Kidney epithelial cell (primary cell): ENCODE results near the gene SMCO2. TPM values are rescaled to one million over a fixed set of nuclear protein-coding genes. Genes with fewer than 3 reads are reported as not detected.

Experiments used
- DNase-seq: peaks from one replicate; pipeline ENCODE4 v3.0.0-alpha.2; 2010; ENCODE audit warnings: low read depth
- H3K27me3 ChIP-seq: 2 replicates; pipeline ENCODE4 v1.6.0; 2011; ENCODE audit warnings: low read length; ENCODE audit not compliant: control insufficient read depth, insufficient read depth
- H3K36me3 ChIP-seq: 2 replicates; pipeline ENCODE4 v1.5.1; 2011; ENCODE audit warnings: low read length; ENCODE audit not compliant: control insufficient read depth, insufficient read depth
- H3K4me3 ChIP-seq: 2 replicates; pipeline ENCODE4 v1.5.1; 2011; ENCODE audit warnings: low read depth, mild to moderate bottlenecking, control low read depth, low read length
- total RNA-seq: library from RNA; depleted of rRNA; stranded (reverse); fragments of >200 nt; gene quantifications from 2 replicates; pipeline ENCODE4 v1.2.3, GENCODE V29; 2015
- TF ChIP-seq, protein P1 (sequence below): IDR thresholded peaks from 2 replicates; pipeline ENCODE4 v1.5.1; 2011; ENCODE audit warnings: mild to moderate bottlenecking, moderate library complexity, low read length, control low read depth, inconsistent platforms; ENCODE audit not compliant: insufficient read depth, poor library complexity, severe bottlenecking

Gene SMCO2
- total RNA-seq = 0.58 and 1.5 TPM in 2 replicates

DNA sequence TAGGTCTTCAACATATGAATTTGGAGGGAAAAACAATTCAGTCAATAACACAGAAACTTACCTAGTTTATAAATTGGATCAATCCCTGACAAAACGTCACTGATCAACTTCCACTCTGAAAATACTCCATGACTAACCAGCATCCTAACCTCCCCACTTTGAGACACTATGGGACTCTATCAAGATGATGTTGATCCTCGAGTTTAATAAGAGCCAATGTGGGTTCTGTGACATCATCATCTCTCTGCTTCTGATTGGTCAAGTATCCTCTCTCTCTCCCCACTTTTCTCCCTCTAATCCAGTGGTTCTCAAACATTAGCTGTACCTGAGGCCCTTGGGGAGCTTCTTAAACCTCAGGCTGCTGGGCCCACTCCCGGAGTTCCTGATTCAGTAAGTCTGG, at the start of gene SMCO2:
Gene SMCO2, plus strand, starts transcription at position 301 of the 400 bp plus-strand sequence. CDS start 23,896 bp downstream, outside the sequence.
- TF ChIP-seq, protein P1, sequence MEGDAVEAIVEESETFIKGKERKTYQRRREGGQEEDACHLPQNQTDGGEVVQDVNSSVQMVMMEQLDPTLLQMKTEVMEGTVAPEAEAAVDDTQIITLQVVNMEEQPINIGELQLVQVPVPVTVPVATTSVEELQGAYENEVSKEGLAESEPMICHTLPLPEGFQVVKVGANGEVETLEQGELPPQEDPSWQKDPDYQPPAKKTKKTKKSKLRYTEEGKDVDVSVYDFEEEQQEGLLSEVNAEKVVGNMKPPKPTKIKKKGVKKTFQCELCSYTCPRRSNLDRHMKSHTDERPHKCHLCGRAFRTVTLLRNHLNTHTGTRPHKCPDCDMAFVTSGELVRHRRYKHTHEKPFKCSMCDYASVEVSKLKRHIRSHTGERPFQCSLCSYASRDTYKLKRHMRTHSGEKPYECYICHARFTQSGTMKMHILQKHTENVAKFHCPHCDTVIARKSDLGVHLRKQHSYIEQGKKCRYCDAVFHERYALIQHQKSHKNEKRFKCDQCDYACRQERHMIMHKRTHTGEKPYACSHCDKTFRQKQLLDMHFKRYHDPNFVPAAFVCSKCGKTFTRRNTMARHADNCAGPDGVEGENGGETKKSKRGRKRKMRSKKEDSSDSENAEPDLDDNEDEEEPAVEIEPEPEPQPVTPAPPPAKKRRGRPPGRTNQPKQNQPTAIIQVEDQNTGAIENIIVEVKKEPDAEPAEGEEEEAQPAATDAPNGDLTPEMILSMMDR = no peak
- H3K27me3 ChIP-seq = no peaks in the 10 kb centered on the region
- no peak within 1 kb of the TSS for H3K4me3 ChIP-seq
- DNase-seq = no peak
- H3K36me3 ChIP-seq = no peaks in the 10 kb centered on the region

GRCh38 chr12:27398466-27398865, 48.1 kb upstream of the SMCO2 start:
- Histone ChIP-seq H3K27me3 (no peaks in the 10 kb centered on the region), H3K4me3 (no peak overlapping the region), H3K36me3 (no peaks in the 10 kb centered on the region)
- DNase-seq = no peak
- TF ChIP-seq, protein P1 = no peak

DNA sequence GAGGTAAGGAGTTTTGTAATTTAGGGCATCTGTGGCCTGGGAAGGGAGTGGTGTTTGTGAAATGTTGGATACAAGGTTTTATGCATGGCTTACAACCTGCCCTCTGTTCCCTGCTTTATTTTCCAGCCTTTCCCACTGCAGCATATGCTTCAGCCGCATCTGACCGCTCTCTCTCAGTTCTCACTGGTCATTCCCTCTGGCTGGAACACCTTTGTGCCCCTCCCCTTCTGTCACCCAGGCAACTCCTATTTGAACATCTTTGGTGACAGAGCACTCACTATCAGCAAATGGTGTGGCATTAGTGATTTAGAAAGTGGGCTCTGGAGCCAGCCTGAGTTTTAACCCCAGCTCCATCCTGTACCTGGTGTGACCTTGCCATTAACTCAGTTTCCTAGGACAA, 47.5 kb upstream of the SMCO2 start:
- H3K4me3 ChIP-seq = no peak overlapping the region
- no peaks in the 10 kb centered on the region for H3K36me3 ChIP-seq
- DNase-seq = no peak
- no peaks in the 10 kb centered on the region for H3K27me3 ChIP-seq
- TF ChIP-seq, protein P1 = no peak

DNA sequence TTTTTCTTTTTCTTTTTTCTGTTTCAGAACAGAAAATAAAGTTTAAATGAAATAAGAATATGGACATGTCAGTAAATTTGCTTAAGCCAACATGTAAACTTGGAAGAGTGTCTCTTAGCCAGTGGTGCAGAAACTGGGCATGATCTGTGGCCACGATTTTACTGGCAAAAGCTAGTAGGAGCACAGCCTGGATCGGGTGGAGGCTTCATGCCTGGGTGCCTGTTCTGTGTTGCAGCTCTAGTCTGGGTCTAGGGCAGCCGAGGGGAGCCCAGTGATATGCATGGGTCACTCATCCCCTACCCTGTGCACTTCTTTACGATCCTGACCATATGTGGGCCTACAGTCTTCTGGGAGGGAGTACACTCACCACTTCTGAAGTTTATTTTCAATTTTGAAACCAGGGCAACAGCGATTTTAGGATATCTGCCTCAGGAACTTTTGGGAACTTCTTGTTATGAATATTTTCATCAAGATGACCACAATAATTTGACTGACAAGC, 45.6 kb upstream of the SMCO2 start:
- TF ChIP-seq, protein P1 = no peak
- no peaks in the 10 kb centered on the region for H3K36me3 ChIP-seq

DNA sequence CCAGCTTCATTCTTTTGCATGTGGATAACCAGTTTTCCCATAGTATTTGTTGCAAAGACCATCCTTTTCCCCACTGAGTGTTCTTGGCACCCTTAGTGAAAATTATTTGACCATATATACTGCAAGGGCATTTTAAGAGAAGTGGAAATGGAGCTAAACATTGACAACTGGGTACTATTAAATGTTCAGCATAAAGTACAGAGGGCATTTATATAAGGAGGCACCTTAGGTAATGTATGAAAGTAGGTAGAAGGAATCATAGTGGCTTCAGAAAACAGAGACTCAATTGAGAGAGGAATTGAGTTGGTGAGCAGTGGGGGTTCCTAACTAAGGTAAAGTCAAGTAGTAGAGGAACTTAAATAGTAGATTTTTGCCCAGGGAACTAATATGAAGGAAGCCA, 34.5 kb upstream of the SMCO2 start:
- Histone ChIP-seq H3K36me3 (no peaks in the 10 kb centered on the region), H3K27me3 (no peaks in the 10 kb centered on the region), H3K4me3 (no peak overlapping the region)
- no peak for DNase-seq
- TF ChIP-seq, protein P1 = no peak

More for the DNA sequence above, 45.6 kb upstream of the SMCO2 start:
- Histone ChIP-seq H3K4me3 (no peak overlapping the region), H3K27me3 (no peaks in the 10 kb centered on the region)
- no peak for DNase-seq

- DNase-seq = no peak
- Histone ChIP-seq H3K27me3 (no peaks in the 10 kb centered on the region), H3K4me3 (no peak overlapping the region), H3K36me3 (no peaks in the 10 kb centered on the region)
- TF ChIP-seq, protein P1 = no peak
Measured at GRCh38 chr12:27422697-27423096, 23.8 kb upstream of the SMCO2 start.
